Upper lobe of right lung (tissue), 1 donor: Measurements from ENCODE around the gene APH1B. TPM values are rescaled to one million over a fixed set of nuclear protein-coding genes. Genes with fewer than 3 reads are reported as not detected.

Experiments used
- ATAC-seq: fragments of 200-7000 bp; cut with Tn5 transposase; one replicate; pipeline ENCODE4 v1.9.1; 2020; ENCODE audit warnings: mild to moderate bottlenecking, moderate library complexity
- DNase-seq: peaks from one replicate; pipeline ENCODE4 v3.0.0-alpha.2; 2020
- H3K27ac ChIP-seq: fragments of 200-600 bp; one replicate; pipeline ENCODE4 v1.8.0; 2022
- H3K27me3 ChIP-seq: fragments of 200-600 bp; one replicate; pipeline ENCODE4 v1.8.0; 2022; ENCODE audit warnings: mild to moderate bottlenecking
- H3K36me3 ChIP-seq: fragments of 200-600 bp; one replicate; pipeline ENCODE4 v1.8.0; 2022
- H3K4me1 ChIP-seq: fragments of 200-600 bp; one replicate; pipeline ENCODE4 v1.8.0; 2022
- H3K4me3 ChIP-seq: fragments of 200-600 bp; one replicate; pipeline ENCODE4 v1.8.0; 2022; ENCODE audit warnings: mild to moderate bottlenecking
- H3K9me3 ChIP-seq: fragments of 200-600 bp; one replicate; pipeline ENCODE4 v1.8.0; 2022
- intact Hi-C: fragments of 100-400 bp; cut with DNase I; formaldehyde crosslinking; loops from one replicate; pipeline ENCODE4 v1.11.0; 2022
- total RNA-seq: library from RNA; stranded (reverse); fragmentation: NEBNext Ultra II Directional; extraction: Animal tissue kit (Norgen Biotek cat#: 25700); gene quantifications from one replicate; pipeline ENCODE4 v1.2.1, GENCODE V29; 2021
- TF ChIP-seq, protein P1 (sequence below): fragments of 200-600 bp; IDR thresholded peaks from one replicate; pipeline ENCODE4 v1.8.0; 2022; ENCODE audit warnings: antibody characterized with exemption
- donor health status: DM: no; HTN: yes; CAD: no; lungs with severe emphysema.

APH1B gene
- total RNA-seq, 1 donor from 2014 or later, result 20.0 TPM

- TF ChIP-seq, protein P1, sequence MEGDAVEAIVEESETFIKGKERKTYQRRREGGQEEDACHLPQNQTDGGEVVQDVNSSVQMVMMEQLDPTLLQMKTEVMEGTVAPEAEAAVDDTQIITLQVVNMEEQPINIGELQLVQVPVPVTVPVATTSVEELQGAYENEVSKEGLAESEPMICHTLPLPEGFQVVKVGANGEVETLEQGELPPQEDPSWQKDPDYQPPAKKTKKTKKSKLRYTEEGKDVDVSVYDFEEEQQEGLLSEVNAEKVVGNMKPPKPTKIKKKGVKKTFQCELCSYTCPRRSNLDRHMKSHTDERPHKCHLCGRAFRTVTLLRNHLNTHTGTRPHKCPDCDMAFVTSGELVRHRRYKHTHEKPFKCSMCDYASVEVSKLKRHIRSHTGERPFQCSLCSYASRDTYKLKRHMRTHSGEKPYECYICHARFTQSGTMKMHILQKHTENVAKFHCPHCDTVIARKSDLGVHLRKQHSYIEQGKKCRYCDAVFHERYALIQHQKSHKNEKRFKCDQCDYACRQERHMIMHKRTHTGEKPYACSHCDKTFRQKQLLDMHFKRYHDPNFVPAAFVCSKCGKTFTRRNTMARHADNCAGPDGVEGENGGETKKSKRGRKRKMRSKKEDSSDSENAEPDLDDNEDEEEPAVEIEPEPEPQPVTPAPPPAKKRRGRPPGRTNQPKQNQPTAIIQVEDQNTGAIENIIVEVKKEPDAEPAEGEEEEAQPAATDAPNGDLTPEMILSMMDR, result no peak
- DNase-seq (no peak), ATAC-seq (no peak)
- H3K4me1 ChIP-seq, result peaks cover 17% of the 10 kb centered on the region
- H3K27ac ChIP-seq, result peak overlapping the region; percentile 89
- H3K4me3 ChIP-seq, result peak overlapping the region; percentile 82
- no peaks in the 10 kb centered on the region for H3K27me3 ChIP-seq
- no peaks in the 10 kb centered on the region for H3K9me3 ChIP-seq
- intact Hi-C loops, result loop anchor here (10.0 kb wide), 1 partner anchor 113 kb away; no protein-coding TSS in a partner anchor
- peaks cover 4% of the 10 kb centered on the region for H3K36me3 ChIP-seq
Observed at GRCh38 chr15:63277893-63278456, 570 bp downstream of the APH1B start.

GRCh38 chr15:63283126-63283525 is 5.7 kb downstream of the APH1B start:
- H3K27ac ChIP-seq, result peak overlapping the region; percentile 25
- H3K9me3 ChIP-seq, result no peaks in the 10 kb centered on the region
- intact Hi-C loops, result no loop called here
- H3K4me1 ChIP-seq, result peaks cover 10% of the 10 kb centered on the region
- H3K36me3 ChIP-seq, result peaks cover 40% of the 10 kb centered on the region
- ATAC-seq (peak; percentile 81), DNase-seq (peak; percentile 78)
- H3K4me3 ChIP-seq, result no peak overlapping the region
- no peaks in the 10 kb centered on the region for H3K27me3 ChIP-seq
- TF ChIP-seq, protein P1, result no peak

DNA sequence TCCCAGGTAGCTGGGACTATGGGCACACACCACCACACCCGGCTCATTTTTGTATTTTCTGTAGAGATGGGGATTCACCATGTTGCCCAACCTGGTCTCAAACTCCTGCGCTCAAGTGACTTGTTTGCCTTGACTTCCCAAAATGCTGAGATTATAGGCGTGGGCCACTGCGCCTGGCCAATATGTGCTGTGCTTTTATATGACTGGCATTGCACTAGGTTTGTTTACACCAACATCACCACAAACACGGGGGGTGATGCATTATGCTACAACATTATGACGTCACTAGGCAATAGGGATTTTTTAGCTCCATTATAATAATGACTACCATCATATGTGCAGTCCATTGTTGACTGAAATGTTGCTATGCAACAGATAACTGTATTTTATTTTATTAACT is 6.9 kb downstream of the APH1B start:
- Histone ChIP-seq H3K27ac (no peak overlapping the region), H3K27me3 (no peaks in the 10 kb centered on the region), H3K9me3 (no peaks in the 10 kb centered on the region), H3K4me3 (no peak overlapping the region), H3K36me3 (peaks cover 40% of the 10 kb centered on the region), H3K4me1 (peaks cover 6% of the 10 kb centered on the region)
- intact Hi-C loops, result no loop called here
- no peak for DNase-seq
- TF ChIP-seq, protein P1, result no peak
- no peak for ATAC-seq

- ATAC-seq (no peak), DNase-seq (no peak)
- Histone ChIP-seq H3K4me3 (no peak overlapping the region), H3K4me1 (peaks cover 19% of the 10 kb centered on the region), H3K36me3 (peaks cover 42% of the 10 kb centered on the region), H3K27me3 (no peaks in the 10 kb centered on the region), H3K27ac (no peak overlapping the region), H3K9me3 (no peaks in the 10 kb centered on the region)
- intact Hi-C loops, result loop anchor here (5.0 kb wide), 1 partner anchor 115 kb away; no protein-coding TSS in a partner anchor
- TF ChIP-seq, protein P1, result no peak
Observed at GRCh38 chr15:63287109-63287508, 9.7 kb downstream of the APH1B start.

- DNase-seq, result no peak
Observed at GRCh38 chr15:63288342-63288741, 10.9 kb downstream of the APH1B start.

More at GRCh38 chr15:63288342-63288741, 10.9 kb downstream of the APH1B start:
- intact Hi-C loops, result loop anchor here (5.0 kb wide), 1 partner anchor 114 kb away; no protein-coding TSS in a partner anchor
- Histone ChIP-seq H3K36me3 (peaks cover 42% of the 10 kb centered on the region), H3K4me1 (peaks cover 14% of the 10 kb centered on the region), H3K27me3 (no peaks in the 10 kb centered on the region), H3K27ac (no peak overlapping the region), H3K9me3 (no peaks in the 10 kb centered on the region), H3K4me3 (no peak overlapping the region)
- no peak for ATAC-seq
- TF ChIP-seq, protein P1, result no peak
